Gastroesophageal sphincter (tissue), 3 donors: ENCODE data around the gene CEP68.
A peak's percentile ranks its signal among the peaks of the same experiment; 100 is the strongest.

Experiments
- CTCF ChIP-seq, 4 experiments: fragments of 200-600 bp in 2 of 4; fragments of 450-650 bp in 2 of 4; sonication (generic) in 1 of 4; IDR thresholded peaks; one replicate each; pipeline ENCODE4 v1.5.1; 2017 to 2019; ENCODE audit warnings: antibody characterized with exemption in 4 of 4, mild to moderate bottlenecking in 2 of 4, moderate library complexity in 2 of 4
- EP300 ChIP-seq: sonication (generic); formaldehyde crosslinking; IDR thresholded peaks from one replicate; pipeline ENCODE4 v1.6.1; 2017; ENCODE audit warnings: antibody characterized with exemption, mild to moderate bottlenecking
- POLR2AphosphoS5 ChIP-seq: sonication (generic); formaldehyde crosslinking; IDR thresholded peaks from one replicate; pipeline ENCODE4 v1.6.1; 2017; ENCODE audit warnings: antibody characterized with exemption

DNA sequence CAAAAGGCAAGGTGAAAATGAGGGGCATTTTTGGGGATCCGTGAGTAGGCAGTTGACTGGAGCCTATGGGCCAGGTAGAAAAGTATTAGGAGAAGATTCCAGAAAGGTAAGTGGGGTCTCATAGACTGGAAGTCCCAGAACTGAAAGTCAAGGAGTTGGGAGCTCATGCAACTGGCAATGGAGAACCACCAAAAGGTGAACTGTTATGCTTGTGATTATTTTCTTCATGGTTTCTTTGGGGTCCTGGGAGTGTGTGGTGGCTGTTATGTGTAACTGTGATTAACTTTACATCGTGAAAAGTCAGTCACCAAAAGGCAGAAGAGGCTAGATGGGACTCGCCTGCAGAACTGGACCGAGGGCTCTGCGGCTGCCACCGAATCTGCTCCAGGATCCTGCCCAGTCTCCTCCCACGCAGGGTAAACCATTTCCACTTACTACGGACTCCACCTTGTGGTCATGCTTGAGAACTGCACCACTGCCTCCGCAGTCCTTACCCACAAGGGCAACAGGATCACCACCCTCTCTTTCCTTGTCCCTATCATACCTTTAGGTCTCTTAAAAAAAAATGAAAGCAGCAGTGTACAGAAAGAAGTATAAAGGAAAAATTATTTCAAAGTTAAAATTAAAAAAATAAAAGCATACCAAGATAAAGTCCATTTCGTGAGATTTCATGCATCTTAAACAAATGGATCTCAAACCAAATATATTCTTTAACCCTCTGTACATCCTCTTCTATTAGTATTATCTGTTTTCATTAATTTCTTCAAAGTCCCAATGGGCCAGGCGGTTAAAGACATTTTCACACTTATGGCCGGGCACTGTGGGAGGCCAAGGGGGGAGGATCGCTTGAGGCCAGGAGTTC is 15.6 kb upstream of the CEP68 start:
- TF ChIP-seq CTCF (IDR thresholded peaks at IDR 0.05) (peak; percentile 94 to 97 (median 96)), EP300 (no peak), POLR2AphosphoS5 (peak; percentile 35)
